GM19468 (cell line): ENCODE data around the gene CLDN24.

Experiments used
- ATAC-seq: cut with Tn5 transposase; IDR thresholded peaks from one replicate; pipeline ENCODE4 v1.9.1; 2021; ENCODE audit warnings: mild to moderate bottlenecking, moderate library complexity, moderate number of reproducible peaks; ENCODE audit not compliant: unreplicated experiment; ENCODE audit errors: extremely low read depth

Gene CLDN24

DNA sequence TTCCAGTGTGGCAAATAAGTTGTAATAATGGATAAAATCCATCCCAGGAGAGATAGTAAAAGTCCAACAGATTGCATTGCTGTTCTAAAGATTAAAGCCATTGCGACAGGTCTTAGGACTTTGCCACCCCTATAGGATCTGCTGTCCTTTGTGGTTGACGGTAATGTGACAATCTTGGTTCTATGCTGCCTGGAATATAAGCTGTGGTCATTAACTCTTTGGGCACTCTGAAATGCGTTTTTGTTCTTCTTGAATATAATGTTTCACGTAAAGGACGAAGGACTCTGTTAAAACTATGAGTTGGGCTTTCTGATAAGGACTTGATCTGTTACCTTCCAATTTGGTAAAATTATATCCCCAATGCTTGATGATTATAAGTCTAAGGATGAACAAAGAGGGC lies at the start of gene CLDN24:
Gene CLDN24 (minus strand): TSS at position 101 of the 400 bp plus-strand sequence. CDS start 0 bp downstream, at position 101.
- ATAC-seq = no peak

DNA sequence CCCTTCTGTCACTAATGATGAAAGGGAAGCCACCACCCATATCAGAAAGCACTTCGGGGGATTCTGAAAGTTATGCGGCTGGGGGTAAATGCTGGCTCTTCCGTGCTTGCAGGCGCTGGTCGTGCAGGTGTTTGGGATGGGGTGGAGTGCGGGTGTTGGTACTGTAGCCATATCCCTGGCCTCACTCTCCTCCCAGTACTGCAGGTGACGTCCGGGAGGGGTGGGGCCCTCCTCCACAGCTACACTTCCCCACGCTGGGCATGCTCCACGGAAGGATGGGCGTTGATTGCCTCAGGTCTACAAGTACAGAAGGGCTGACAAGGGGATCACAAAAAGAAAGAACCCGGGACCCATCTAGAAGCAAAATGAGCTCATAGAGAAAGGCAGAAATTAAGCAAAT lies 48.6 kb upstream of the CLDN24 start:
- ATAC-seq = no peak

DNA sequence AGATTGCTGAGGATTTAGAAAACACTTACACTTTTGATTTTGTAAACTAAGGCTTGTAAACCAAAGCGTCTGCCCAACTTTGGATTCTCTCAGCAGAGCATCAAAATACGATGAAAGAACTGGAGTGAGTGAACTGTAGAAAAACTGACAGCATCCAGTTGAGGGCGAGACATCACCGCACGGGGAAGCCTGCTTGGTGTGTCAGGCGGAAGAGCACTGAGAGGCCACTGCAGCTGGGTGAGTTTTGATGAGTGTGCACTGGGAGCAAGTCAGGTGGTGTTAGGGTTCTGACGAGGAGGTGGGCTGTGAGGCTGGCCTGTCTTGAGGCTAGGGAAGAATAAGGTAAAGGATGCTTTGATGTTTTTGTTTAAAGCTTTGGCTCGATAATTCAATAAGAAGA lies 46.8 kb upstream of the CLDN24 start:
- ATAC-seq = no peak

DNA sequence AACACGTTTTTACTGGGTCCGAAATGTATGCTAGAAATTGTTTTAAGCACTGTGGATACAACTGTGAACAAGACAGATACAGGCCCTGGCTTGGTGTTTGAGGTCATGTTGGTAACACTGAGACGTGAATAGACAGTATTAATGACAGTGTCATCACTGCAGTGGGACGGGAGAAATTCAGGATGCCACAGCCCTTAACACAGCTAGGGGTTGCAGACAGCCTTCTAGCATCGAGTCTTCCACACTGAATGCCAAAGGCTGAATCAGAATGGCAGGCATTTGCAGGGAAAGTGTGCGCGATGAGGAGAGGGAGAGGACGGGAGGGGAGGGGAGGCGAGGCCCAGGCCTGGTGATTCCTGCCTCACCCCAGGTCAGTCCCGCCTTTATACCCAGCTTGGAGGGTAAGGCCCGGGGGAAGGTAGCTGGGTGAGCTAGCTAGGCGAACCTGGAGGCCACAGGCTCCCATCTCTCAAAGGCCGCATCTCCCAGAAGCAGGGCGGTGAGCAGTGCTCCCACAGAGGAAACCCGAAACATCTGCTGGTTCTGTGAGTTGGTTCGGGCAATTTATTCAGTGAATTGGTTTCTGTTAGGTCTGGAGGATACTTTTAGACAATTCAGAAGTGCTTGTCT lies 44.1 kb upstream of the CLDN24 start:
- ATAC-seq = no peak

DNA sequence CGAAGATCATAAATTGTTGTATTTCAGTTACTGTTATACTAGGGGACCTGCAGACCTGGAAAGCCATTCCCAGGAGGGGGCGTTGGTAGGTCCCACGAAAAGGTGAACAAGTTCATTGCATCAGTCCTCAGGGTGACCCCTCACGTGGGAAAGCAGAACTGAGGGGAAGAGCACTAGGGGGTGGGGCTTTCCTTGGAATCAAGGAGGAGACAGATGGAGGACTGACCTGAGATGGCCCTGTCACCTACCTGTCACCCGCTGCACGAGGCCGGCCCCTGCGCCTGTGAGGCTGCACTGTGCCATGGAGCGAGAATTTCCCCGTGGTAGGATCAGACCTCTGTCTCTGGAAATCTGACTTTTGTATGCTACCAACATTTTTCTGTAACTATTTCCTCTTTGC lies 41.8 kb upstream of the CLDN24 start:
- no peak for ATAC-seq

DNA sequence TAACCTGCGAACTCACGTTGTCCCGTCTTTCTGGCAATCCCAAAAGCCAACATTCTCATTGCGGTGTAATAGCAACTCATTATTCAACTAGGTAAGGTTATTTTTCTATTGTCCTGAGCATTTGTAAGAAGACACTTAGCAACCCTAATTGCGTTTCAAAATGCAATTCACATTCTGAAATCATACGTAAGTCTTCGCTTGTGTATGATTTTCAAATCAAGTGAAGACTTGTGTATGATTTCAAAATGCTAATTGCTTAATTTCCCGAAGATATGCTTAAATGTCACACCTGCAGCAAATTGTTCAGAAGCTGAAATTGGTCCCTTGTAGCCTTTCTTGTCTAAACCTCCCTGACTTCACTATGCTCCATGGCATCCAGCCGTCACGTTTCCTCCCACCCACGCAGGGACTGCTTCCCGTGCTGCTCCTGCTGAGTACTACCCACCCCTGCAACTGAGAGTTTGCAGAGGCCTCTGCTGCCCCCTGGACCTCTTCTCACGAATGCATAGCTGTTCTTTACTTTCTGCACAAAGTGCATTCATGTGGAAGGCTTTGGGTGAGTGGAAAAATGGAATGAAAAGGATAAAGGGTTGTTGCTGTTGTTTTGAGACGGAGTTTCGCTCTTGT lies 40.8 kb upstream of the CLDN24 start:
- ATAC-seq = no peak

DNA sequence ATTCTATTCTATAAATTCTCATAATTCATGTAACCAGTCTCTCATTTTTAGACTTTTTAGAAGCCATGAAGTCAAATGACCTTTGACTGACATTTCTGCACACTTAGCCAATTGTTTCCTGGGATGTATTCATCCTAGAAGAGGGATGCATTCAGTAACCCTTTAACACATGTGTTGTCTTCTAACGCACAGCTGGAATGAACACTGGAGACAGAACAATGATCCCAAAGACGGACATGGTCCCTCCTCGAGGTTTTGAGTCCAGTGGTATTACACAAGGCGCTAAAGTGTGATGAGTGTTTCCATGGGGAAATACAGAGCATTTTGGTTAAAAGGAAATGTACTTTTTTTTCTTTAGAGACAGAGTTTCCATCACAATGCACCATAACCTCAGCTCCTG lies 39.8 kb upstream of the CLDN24 start:
- ATAC-seq = no peak

DNA sequence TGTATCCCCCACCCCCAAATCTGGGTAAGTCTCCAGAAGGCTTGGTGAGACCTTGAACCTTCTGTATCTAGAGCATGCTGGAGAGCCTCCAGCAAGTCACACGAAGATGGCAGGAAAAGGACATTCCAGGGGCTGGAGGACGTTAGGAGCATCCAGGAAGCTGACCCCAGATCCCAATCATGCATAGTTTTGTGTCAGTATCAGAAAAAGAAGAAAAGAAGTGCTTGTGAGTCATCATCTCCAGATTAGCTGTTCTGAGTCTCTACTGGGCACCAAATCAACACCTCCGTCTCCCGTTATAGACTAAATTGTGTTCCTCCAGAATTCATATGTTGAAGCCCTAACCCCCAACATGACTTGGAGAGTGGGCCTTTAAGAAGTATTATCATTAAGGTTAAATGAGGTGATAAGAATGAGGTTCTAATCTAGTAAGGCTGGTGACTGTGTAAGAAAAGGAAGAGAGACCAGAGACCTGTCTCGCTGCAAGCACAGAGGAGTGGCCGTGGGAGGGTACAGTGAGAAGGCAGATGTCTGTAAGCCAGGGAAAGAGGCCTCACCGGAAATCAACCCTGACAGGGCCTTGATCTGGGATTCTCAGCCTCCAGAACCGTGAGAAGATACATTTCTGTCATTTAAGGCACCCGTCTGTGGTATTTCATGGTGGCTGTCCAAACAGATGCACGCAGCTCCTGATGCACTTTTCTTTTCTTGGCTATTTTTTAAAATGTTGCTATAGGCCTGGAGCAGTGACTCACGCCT lies 38.1 kb upstream of the CLDN24 start:
- ATAC-seq = no peak

DNA sequence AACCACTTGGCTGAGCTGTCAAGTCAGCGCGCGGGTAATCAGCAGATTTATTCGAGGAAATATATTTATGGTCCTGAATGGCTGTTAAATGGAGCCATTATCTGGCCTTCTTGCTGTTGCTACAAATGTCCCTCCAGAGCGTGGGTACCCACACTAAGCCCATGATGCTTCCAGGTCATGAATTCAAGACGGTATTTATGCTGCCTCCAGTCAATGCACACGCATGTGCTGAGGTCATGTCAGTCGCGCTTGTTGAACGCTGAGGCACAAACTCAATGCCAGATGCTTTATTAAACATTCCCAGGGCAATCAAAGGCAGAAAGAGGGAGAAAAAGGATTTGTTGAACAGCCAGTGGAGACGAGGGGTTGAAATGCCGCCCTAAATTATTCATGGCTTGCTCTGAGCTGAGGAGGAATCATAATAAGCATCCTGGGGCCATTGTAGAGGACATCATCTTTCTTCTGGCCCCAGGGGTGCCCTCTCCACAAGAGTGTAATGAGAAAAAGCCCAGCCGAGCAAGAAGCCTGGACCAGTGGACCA lies 36.1 kb upstream of the CLDN24 start:
- no peak for ATAC-seq

DNA sequence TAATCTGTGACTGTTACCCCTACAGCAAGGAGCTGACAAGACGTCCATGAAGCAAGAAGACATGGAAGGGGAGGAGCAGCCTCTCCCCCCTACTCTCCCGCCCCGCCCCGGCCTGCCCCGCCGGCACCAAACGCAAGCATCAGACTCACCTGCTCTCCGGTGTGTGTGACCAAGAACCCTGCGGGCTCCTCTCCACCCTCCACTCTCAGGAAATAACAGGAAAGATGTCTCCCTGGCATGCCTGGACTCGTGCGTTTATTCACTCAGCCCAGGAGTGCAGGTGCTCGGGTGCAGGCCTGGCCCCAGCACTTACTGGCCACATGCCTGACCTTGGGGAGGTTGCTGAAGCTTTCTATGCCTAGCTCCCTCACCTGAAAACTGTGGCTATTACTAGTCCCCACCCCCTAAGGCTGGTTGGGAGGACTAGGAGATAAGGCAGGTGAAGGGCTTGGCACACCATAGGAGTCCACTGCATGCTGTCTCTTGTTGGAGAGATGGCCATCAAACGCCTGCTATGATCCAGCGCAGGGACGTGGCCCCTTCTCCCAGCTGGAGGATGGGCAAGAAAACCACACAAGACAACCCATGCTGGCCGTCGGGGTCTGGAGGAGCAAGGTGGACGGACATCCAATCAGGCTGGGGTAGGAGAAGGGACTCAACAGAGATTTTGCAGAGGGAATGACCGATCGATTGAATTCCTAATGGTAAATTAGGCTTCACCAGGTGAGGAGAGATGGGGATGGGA lies 34.9 kb upstream of the CLDN24 start:
- ATAC-seq = no peak

DNA sequence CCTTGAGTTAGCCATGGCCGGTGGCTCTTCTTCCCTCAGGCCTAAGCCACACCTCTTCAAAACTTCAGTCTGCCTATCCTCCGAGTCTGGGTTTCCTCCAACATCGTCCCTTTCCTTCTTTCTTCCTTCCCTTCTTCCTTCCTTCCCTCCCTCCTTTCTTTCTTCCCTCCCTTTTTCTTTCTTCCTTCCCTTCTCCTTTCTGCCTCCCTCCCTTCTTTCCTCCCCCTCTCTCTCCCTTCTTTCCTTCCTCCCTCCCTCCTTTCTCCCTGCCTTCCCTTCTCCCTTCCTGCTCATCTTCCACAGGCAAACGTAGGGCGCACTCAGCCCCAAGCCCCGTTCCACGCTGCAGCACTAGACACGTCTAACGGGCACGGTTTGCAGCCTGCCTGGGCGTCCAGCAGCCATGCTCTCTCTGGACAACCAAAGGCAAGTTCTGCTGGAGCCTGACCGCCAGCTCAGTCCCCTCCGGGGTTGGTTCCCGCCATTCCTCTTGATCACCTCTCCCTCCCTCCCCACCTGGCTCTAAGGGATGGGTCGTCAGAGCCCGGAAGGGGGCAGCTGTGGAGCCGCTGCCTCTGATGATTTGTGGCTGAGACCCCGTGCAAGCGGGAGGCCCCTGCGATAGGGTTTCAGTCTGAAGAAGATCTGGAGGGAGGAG lies 34.1 kb upstream of the CLDN24 start:
- no peak for ATAC-seq

DNA sequence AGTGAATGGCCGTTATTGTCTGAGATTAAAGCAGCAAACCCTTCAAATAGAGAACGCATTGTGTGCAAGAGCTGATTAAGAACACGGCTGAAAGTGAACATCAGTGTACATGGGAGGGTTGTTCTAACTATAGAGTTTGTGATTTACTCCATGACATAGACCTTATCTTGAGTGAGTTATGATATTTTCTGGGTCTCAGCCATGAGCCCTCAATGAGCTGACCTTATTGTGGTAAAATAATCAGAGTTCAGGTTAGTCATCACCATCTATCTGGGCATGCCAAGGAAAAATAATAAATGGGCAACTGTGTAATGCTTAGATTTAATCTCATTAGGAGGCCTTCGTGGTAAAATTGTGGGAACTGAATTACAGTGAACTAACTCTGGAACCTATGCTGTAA lies 33.2 kb upstream of the CLDN24 start:
- ATAC-seq = no peak

DNA sequence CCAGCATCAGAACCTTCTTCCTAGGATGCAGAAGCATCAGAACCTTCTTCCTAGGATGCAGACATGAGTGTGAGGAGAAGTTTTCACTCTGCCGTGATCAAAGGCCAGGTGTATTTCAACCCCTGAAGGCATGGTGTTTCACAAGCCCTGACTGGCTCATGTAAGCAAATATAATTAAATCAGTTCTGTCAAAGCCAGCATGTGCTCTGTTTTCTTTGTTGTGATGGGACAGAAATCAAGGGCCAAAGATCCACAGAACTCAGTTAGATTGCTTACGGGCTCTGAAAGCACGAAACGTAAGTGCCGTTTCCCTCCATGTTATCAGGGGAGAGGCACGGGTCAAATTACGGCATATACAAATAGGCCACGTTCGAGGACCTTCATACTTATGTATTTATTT lies 32.0 kb upstream of the CLDN24 start:
- ATAC-seq = no peak

DNA sequence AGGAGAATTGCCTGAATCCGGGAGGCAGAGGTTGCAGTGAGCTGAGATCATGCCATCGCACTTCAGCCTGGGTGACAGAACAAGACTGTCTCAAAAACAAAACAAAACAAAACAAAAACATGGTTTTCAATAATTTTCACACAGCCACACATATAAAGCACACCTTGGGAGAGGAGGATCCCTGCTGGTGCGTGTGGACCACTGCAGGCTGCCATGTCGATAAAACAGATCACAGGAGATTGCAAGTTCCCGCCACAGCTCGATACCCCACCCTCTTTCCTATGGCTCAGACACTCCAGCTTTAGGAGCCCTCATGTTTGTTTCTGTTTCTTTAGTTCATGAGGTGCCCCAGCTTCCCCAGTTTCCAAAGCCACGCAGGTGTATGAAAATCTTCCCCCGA lies 31.3 kb upstream of the CLDN24 start:
- no peak for ATAC-seq

DNA sequence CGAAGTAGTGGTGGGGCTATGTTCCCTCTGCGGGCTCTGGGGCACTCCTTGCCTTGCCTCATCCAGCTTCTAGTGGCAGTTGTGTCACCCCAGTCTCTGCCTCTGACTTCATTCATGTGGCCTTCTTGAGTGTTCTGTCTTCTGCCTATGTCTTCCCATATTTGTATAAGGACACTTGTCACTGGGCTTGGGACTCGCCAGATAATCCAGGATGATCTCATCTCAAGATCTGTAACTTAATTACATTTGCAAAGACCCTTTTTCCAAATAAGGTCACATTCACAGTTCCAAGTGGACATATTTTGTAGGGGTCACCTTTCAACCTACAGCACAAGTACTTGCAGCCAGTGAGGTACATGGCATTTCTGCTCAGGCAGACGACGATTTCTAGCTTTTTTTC lies 30.3 kb upstream of the CLDN24 start:
- no peak for ATAC-seq

DNA sequence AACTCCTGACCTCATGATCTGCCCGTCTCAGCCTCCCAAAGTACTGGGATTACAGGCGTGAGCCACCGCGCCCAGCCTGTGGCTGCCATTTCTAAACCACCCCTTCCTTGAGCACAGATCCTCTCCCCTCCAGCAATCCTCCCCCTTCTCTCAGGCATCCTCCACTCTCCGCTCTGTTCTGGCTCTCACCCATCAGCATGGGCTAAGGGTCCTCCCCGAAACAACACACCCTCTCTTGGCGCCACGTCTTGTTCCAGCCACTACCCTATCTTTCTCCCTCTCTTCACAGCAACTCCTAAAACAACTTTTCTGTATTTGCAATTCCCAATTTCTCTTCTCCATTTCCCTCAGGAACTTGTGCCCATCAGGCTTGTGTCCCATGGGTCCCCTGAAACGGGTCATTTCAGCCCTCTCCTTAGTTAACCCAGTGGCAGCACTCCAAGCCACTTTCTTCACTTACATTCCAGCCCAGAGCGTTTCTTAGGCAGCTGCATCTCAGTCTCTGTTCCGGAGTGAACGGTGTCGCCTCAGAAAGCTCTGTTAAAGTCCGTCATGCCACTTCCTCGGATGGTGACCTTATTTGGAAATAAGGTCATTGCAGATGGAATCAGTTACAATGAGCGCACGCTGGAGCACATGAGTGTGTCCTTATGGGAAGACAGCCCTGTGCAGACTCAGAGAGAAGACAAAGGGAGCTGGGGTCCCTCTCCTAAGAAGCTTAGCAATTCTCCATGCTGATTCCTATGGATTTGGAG lies 28.3 kb upstream of the CLDN24 start:
- no peak for ATAC-seq

DNA sequence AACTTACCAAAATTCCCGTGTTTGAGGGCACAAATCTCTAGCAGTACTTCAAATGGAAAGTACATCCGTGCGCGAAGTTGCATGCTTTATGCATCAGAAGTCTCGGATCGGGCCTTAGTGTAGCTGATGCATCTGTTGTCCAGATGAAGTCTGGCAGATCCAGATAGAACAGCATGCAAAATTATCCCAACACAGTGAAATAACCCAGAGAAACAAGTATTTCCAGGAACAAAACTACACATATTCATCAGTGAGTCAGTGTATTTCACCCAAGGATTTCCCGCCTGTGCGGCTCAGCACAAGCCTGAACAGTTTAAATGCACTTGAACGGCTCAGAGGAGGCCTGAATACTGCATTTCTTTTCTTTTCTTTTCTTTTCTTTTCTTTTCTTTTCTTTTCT lies 27.4 kb upstream of the CLDN24 start:
- ATAC-seq = no peak

DNA sequence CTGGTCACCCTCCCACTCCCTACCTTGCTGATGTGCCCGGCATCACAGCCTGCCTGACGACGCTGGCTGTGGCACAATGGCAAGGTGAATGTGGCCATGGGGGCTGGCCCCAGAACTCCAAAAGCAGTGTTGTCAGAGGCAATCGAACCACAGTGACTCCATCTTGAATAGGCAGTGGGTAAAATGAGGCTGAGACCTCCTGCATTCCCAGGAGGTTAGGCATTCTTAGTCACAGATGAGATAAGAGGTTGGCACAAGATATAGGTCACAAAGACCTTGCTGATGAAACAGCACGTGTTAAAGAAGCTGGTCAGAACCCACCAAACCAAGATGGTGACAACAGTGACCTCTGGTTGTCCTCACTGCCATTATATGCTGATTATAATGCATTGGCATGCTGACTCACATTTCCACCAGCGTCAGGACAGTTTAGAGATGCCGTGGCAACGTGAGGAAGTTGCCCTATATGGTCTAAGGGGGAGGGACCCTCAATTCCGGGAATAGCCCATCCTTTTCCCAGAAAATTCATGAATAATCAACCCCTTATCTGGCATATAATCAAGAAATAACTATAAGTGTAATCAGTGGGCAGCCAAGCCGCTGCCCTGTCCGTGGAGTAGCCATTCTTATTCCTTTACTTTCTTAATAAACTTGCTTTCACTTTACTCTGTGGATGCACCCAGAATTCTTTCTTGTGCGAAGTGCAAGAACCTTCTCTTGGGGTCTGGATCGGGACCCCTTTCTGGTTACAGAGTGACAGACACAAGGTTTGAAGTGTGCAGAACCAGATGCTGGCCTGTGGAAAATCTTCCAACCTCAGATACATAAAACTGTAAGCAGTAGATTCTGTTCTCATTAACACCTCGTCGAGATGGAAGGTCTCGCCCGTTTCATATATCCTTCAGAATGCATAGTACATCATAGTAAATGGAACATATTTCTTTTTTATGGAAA lies 26.8 kb upstream of the CLDN24 start:
- no peak for ATAC-seq
